NCI-H1436 treated with DMSO at 0.1 percent for 48 hours (cell line): ENCODE measurements around the gene AHCYL2.
"Not testable (repeated sequence)": the region's sequence is repeated elsewhere in the genome, so short reads cannot be mapped to it uniquely, and the experiment has no call there.

Source experiments
- DNase-seq: peaks from one replicate; lab custom pipeline; 2025; lab: John Stamatoyannopoulos, UW

AHCYL2 gene

GRCh38 chr7:129454249-129454551, 229.4 kb downstream of the AHCYL2 start:
- no peak for DNase-seq

DNA sequence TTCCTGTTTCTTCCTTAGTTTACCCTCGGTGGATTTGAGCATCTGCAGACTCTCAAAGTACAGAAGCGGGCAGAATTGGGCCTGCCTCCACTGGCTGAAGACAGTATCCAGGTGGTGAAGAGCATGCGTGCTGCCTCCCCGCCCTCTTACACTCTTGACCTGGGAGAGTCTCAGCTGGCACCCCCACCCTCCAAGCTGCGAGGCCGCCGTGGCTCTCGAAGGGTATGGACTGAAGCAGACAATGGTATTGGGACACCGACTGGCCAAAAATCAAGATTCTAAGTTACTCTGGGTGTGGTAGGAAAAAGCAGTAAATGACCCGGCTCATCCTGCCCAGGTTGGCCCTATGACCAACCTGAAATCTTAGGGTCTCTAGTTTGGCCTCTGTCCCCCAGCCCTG, 231.6 kb downstream of the AHCYL2 start:
- no peak for DNase-seq

DNA sequence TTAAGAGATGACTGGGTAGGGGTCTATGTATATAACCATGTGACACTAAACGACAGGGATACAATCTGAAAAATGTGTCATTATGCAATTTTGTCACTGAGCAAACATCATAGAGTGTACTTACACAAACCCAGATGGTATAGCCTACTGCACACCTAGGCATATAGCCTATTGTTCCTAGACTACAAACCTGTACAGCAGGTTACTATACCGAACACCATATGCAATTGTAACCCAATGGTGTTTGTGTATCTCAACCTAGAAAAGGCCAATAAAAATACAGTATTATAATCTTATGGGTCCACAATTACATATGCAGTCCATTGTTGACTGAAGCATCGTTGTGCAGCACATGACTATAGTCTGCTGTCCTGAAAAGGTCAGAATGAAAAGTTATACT, 232.3 kb downstream of the AHCYL2 start:
- no peak for DNase-seq

DNA sequence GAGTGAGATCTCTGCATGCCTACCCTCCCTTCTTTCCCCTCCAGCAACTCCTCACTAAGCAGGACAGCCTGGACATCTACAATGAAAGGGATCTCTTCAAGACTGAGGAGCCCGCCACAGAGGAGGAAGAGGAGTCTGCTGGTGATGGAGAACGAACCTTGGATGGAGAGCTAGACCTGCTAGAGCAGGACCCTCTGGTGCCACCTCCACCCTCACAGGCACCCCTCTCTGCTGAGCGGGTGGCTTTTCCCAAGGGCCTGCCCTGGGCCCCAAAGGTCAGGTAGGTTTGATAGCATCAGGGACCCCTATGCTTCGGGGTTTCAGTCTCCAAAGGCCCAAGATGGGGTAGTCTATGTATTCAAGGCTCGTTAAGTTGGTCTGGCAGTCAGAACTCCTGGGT, 233.3 kb downstream of the AHCYL2 start:
- no peak for DNase-seq

GRCh38 chr7:129461809-129462208, 237.0 kb downstream of the AHCYL2 start:
- DNase-seq: no peak

DNA sequence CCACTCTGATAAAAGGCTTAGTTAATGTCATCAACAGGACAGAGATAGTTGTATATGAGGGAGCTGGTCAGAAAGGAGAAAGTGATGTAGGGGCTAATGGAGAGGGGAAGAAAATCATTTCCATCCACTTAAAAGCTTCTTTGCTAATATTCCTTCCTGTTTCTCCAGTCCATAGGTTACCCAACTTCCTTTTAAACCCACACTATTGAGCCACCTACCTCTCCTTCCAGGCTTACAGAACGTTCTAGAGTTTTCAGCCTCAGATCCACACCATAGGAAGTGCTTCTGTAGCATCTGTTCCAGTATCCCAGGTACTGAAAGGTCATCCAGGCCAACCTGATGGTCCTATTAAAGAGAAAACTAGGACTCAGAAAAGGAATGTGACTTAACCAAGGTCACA, 237.6 kb downstream of the AHCYL2 start:
- DNase-seq: no peak

DNA sequence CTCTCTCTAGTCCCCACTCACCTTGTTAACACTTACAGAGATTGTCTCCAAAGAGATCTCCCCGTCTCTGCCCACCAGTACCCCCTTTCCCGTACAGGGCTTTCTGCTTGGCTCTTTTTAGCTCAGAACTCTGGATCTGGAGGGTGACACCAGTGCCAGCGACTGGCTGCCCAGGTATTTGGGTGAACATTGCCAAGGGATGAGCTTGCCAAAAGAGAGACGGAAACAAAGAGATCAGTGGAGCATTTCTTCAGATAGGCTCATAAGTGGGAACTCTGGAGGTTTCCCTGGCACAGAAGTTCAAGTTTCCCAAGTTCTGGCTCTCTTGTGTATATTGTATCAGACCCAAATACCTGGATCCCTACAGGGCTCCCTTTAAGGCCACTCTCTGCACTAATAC, 239.4 kb downstream of the AHCYL2 start:
- no peak for DNase-seq

DNA sequence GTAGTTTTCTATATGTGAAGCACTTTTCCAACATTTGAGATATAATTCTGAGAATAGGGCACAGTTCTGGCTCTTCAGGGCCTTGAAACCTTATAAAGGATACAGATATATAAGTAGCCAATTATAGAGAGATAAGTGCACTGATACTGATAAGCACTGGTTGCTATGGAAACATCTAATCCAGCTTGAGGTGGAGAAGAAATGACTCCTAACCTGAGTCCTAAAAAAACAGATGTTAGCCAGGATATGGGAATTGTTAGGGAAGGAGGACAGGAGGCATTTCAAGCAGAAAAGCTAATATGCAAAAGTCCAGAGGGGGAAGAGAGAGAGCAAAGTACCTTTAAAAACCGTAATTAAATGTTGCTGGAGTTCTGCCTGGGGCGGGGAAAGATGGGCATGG, 240.2 kb downstream of the AHCYL2 start:
- DNase-seq: no peak

- no peak for DNase-seq
Observed at GRCh38 chr7:129466796-129467195, 242.0 kb downstream of the AHCYL2 start.

DNA sequence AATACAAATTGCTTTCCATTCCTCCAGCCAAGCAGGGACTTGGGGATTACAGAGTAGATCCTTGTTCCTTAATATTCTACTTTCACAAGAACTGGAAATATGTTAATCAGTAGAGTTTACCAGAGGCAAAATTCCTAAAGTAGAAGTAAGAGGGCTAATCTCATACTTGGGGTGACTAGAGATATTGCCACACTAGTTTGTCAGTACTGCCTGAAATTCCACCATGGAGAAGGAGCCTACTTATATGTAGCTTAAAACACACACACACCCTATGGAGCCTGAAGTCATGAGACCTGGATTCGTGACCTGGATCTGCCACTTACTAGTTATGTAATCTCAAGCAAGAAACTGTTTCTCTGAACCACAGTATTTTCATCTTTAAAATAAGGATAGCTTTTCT, 243.3 kb downstream of the AHCYL2 start:
- no peak for DNase-seq

DNA sequence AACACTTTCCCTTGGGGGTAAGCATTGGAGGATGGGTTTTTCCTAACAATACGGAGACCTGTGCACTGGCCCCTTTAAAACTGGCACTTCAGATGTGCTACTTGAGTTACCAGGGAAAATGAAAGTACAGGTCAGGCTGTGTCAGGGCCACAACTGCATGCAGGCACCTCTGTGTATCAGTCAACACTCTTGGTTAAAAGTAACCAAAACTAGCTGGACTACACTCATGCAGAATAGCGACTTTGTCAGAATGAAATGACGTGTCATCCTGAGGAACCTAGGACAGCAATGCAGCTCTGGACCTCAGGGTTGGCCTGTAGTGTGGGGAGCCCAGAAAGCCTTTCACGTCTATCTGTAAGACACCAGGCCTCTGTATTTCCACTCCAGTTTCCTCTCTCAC, 243.7 kb downstream of the AHCYL2 start:
- DNase-seq: no peak

DNA sequence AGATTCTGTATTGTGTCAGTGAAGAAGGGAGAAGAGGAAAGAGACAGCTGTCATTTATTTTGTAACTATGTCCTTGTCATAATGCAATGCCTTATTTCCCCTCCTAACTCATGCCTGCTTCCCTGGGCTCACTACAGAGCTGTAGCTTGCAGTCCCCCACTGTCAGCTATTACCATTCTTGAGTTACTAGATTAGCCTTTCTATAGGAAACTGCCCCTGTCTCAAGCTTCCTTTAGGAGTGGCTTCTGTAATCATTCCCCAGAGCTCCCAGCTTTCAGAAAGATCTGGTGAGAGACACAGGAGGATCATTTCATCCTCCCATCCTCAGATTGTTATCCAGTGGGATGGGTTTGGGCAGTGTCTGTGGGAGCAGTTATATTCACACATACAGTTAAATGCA, 245.1 kb downstream of the AHCYL2 start:
- no peak for DNase-seq

DNA sequence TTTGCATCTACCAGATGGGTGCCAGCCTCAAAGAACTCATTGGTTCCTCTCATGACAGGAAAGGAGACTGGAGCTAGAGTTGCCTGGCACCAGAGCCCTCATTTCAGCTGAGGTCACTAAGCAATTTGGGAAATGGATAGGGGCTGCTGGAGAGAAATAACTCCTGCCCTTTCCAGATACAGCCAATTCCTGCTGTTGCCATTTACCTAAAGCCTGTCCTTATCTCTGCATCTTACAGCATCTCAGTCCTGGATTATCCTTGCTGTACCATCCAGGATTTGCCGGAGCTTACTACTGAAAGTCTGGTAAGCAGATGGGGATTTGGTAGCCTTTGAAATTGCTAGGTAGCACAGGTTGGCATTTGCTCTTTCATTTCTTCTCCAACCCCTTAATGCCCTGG, 245.6 kb downstream of the AHCYL2 start:
- DNase-seq: no peak

GRCh38 chr7:129471402-129471827, 246.6 kb downstream of the AHCYL2 start:
- DNase-seq: no peak

GRCh38 chr7:129475931-129476330, 251.1 kb downstream of the AHCYL2 start:
- not testable (repeated sequence) for DNase-seq

DNA sequence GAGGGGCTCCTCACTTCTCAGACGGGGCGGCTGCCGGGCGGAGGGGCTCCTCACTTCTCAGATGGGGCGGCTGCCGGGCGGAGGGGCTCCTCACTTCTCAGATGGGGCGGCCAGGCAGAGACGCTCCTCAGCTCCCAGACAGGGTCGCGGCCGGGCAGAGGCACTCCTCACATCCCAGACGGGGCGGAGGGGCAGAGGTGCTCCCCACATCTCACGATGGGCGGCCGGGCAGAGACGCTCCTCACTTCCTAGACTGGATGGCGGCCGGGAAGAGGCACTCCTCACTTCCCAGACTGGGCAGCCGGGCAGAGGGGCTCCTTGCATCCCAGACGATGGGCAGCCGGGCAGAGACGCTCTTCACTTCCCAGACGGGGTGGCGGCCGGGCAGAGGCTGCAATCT, 251.6 kb downstream of the AHCYL2 start:
- DNase-seq: not testable (repeated sequence)
